HepG2 (cell line): ENCODE measurements around the gene CES2. TPM values are rescaled to one million over a fixed set of nuclear protein-coding genes. Genes with fewer than 3 reads are reported as not detected.

Source experiments
- CENPT ChIP-seq: sonication (generic); formaldehyde crosslinking; IDR thresholded peaks from 2 replicates; pipeline ENCODE4 v1.8.0; 2022; ENCODE audit warnings: low read depth, mild to moderate bottlenecking, moderate library complexity, missing genetic modification reagents
- CHD4 ChIP-seq: fragments of 200-600 bp; sonication (generic); IDR thresholded peaks from 2 replicates; pipeline ENCODE4 v1.7.0; 2017; ENCODE audit warnings: mild to moderate bottlenecking, low read length, borderline replicate concordance
- EED ChIP-seq: sonication (generic); formaldehyde crosslinking; IDR thresholded peaks from 2 replicates; pipeline ENCODE4 v1.5.0; 2020; ENCODE audit warnings: mild to moderate bottlenecking, missing genetic modification reagents
- KLF11 ChIP-seq: IDR thresholded peaks from 2 replicates; pipeline ENCODE4 v1.6.1; 2016; ENCODE audit warnings: missing compliant biosample characterization
- MZF1 ChIP-seq: sonication (generic); formaldehyde crosslinking; IDR thresholded peaks from 2 replicates; pipeline ENCODE4 v1.8.1; 2023; ENCODE audit warnings: mild to moderate bottlenecking, missing genetic modification reagents, borderline replicate concordance
- SCMH1 ChIP-seq: sonication (generic); formaldehyde crosslinking; IDR thresholded peaks from 2 replicates; pipeline ENCODE4 v1.9.0; 2021; ENCODE audit warnings: missing genetic modification reagents, mild to moderate bottlenecking, borderline replicate concordance
- SIX1 ChIP-seq: sonication (generic); formaldehyde crosslinking; IDR thresholded peaks from 2 replicates; pipeline ENCODE4 v1.4.0; 2020; ENCODE audit warnings: missing genetic modification reagents, borderline replicate concordance
- SP5 ChIP-seq: IDR thresholded peaks from 2 replicates; pipeline ENCODE4 v1.6.1; 2016; ENCODE audit warnings: low read depth, borderline replicate concordance
- ZBTB21 ChIP-seq: sonication (generic); formaldehyde crosslinking; IDR thresholded peaks from 2 replicates; pipeline ENCODE4 v1.4.0; 2020; ENCODE audit warnings: missing genetic modification reagents
- ZBTB7B ChIP-seq: sonication (generic); formaldehyde crosslinking; IDR thresholded peaks from 2 replicates; pipeline ENCODE4 v1.4.0; 2020; ENCODE audit warnings: missing genetic modification reagents
- ZNF256 ChIP-seq: sonication (generic); formaldehyde crosslinking; conservative IDR thresholded peaks from 2 replicates; pipeline ENCODE4 v1.4.0; 2020; ENCODE audit warnings: missing genetic modification reagents
- ZNF260 ChIP-seq: sonication (generic); formaldehyde crosslinking; IDR thresholded peaks from 2 replicates; pipeline ENCODE4 v1.4.0; 2020; ENCODE audit warnings: missing genetic modification reagents, low read depth, mild to moderate bottlenecking, borderline replicate concordance
- ZNF432 ChIP-seq: sonication (generic); formaldehyde crosslinking; IDR thresholded peaks from 2 replicates; pipeline ENCODE4 v1.5.0; 2020; ENCODE audit warnings: missing genetic modification reagents, mild to moderate bottlenecking, borderline replicate concordance
- ZNF607 ChIP-seq: sonication (generic); formaldehyde crosslinking; IDR thresholded peaks from 2 replicates; pipeline ENCODE4 v1.5.1; 2020; ENCODE audit warnings: missing genetic modification reagents, mild to moderate bottlenecking, borderline replicate concordance
- ZNF614 ChIP-seq: IDR thresholded peaks from 2 replicates; pipeline ENCODE4 v1.6.1; 2018; ENCODE audit warnings: missing biosample characterization, missing genetic modification reagents, inconsistent platforms, borderline replicate concordance
- ZNF749 ChIP-seq: sonication (generic); formaldehyde crosslinking; IDR thresholded peaks from 2 replicates; pipeline ENCODE4 v1.8.0; 2022; ENCODE audit warnings: mild to moderate bottlenecking, missing genetic modification reagents, moderate library complexity, borderline replicate concordance
- ZNF83 ChIP-seq: sonication (generic); formaldehyde crosslinking; IDR thresholded peaks from 2 replicates; pipeline ENCODE4 v1.4.0; 2020; ENCODE audit warnings: missing genetic modification reagents, mild to moderate bottlenecking, borderline replicate concordance
- ZNF841 ChIP-seq: sonication (generic); formaldehyde crosslinking; IDR thresholded peaks from 2 replicates; pipeline ENCODE4 v1.8.1; 2023; ENCODE audit warnings: missing genetic modification reagents, borderline replicate concordance
- polyA plus RNA-seq, 8 experiments: library from polyadenylated mRNA; depleted of rRNA in 3 of 8; stranded (reverse) in 7 of 8; unstranded in 1 of 8; fragments of >200 nt; fragmentation: Illumina TruSeq in 4 of 8; extraction: Trizol in 4 of 8; gene quantifications; 2 replicates each; pipeline versions ENCODE4 v1.2.1 to v1.2.3, GENCODE V29; 2011 to 2016; ENCODE audit warnings: low read depth in 4 of 8, missing spikeins in 1 of 8, mixed read lengths in 1 of 8; ENCODE audit not compliant: insufficient read depth in 1 of 8
- total RNA-seq, 5 experiments: library from RNA; depleted of rRNA; stranded (reverse); fragments of >200 nt; fragmentation: Illumina TruSeq; extraction: Trizol; gene quantifications; 2 replicates each; pipeline ENCODE4 v1.2.3, GENCODE V29; 2016; ENCODE audit warnings: low read depth in 1 of 5
- TF ChIP-seq, protein P1 (sequence below): IDR thresholded peaks from 2 replicates; pipeline ENCODE4 v1.6.1; 2016; ENCODE audit warnings: low read depth, borderline replicate concordance
- TF ChIP-seq, protein P2 (sequence below): sonication (generic); IDR thresholded peaks from 2 replicates; pipeline ENCODE4 v1.6.1; 2016; ENCODE audit warnings: low read depth, borderline replicate concordance
- TF ChIP-seq, protein P3 (sequence below): sonication (generic); formaldehyde crosslinking; IDR thresholded peaks from 2 replicates; pipeline ENCODE4 v1.4.0; 2020; ENCODE audit warnings: missing genetic modification reagents; ENCODE audit errors: not compliant biosample characterization
- TF ChIP-seq, protein P4 (sequence below): IDR thresholded peaks from 2 replicates; pipeline ENCODE4 v1.6.1; 2016

The CES2 gene
- total and polyA plus RNA-seq, 2 of the 13 experiments (the other 11 are each of a cell fraction or from before 2014, with no cell fraction given) = 50.6 to 63.8 TPM

DNA sequence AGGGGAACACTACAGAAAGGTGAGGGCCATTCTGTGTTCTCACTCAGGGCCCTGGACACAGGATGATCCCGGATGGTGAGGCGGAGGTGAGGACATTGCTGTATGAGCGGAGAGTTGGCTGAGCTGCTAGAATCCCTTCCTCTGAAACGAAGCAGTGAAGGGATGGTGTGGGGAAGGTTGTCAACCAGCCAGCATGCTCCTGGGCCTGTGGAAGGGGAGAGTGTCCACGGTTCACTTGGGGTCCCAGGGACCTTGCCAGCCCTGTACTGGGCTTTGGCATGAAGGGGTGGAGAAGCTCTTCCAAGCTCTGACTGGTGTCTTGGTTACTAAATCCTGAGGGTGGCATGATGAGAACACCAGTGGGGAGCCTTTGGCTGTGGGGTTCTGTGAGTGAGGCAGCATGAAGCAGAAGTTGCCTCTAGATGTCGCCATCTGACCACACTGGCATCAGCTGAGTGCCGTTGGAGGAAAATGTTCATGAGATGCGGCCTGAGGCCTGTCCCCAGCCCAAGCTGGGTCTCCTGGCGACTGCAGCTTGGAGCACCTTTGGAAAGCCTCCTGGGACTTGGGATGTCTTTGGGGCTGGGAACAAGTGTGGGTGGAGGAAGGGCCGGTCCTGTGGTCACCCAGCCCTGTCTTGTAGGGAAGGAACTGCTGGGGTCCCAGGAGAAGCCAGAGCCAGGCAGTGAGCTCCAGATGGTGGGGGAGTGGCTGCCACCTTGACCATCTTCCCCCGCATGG lies 40.2 kb upstream of the CES2 start (continued):
- TF ChIP-seq, protein P1, sequence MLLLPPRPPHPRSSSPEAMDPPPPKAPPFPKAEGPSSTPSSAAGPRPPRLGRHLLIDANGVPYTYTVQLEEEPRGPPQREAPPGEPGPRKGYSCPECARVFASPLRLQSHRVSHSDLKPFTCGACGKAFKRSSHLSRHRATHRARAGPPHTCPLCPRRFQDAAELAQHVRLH (CRISPR knock-in tag) = peak; percentile 92; the same call in 1 of the 2 replicates
- peak; percentile 99; the same call in 1 of the 2 replicates for TF ChIP-seq ZNF614 (CRISPR knock-in tag)
- 0 out of 2 replicates have a peak, but pooled peaks have one; percentile 54 for TF ChIP-seq ZNF607 (CRISPR knock-in tag)
- no peak for TF ChIP-seq KLF11 (CRISPR knock-in tag)
- TF ChIP-seq ZNF432 (CRISPR knock-in tag) = no peak
- TF ChIP-seq CHD4 = no peak
- TF ChIP-seq, protein P2, sequence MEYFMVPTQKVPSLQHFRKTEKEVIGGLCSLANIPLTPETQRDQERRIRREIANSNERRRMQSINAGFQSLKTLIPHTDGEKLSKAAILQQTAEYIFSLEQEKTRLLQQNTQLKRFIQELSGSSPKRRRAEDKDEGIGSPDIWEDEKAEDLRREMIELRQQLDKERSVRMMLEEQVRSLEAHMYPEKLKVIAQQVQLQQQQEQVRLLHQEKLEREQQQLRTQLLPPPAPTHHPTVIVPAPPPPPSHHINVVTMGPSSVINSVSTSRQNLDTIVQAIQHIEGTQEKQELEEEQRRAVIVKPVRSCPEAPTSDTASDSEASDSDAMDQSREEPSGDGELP = peak; percentile 77; the same call in 1 of the 2 replicates
- TF ChIP-seq, protein P3, sequence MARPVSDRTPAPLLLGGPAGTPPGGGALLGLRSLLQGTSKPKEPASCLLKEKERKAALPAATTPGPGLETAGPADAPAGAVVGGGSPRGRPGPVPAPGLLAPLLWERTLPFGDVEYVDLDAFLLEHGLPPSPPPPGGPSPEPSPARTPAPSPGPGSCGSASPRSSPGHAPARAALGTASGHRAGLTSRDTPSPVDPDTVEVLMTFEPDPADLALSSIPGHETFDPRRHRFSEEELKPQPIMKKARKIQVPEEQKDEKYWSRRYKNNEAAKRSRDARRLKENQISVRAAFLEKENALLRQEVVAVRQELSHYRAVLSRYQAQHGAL (CRISPR knock-in tag) = no peak
- no peak for TF ChIP-seq EED (CRISPR knock-in tag)
- TF ChIP-seq MZF1 (CRISPR knock-in tag) = no peak
- TF ChIP-seq ZNF749 (CRISPR knock-in tag) = no peak
- no peak for TF ChIP-seq SCMH1 (CRISPR knock-in tag)
- TF ChIP-seq CENPT (CRISPR knock-in tag) = no peak
- TF ChIP-seq ZNF260 (CRISPR knock-in tag) = no peak
- TF ChIP-seq SP5 (CRISPR knock-in tag) = no peak
- no peak for TF ChIP-seq ZNF256 (CRISPR knock-in tag)
- TF ChIP-seq ZNF841 = no peak
- no peak for TF ChIP-seq SIX1 (CRISPR knock-in tag)
- TF ChIP-seq ZNF83 (CRISPR knock-in tag) = no peak
- TF ChIP-seq, protein P4, sequence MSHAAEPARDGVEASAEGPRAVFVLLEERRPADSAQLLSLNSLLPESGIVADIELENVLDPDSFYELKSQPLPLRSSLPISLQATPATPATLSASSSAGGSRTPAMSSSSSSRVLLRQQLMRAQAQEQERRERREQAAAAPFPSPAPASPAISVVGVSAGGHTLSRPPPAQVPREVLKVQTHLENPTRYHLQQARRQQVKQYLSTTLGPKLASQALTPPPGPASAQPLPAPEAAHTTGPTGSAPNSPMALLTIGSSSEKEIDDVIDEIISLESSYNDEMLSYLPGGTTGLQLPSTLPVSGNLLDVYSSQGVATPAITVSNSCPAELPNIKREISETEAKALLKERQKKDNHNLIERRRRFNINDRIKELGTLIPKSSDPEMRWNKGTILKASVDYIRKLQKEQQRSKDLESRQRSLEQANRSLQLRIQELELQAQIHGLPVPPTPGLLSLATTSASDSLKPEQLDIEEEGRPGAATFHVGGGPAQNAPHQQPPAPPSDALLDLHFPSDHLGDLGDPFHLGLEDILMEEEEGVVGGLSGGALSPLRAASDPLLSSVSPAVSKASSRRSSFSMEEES (CRISPR knock-in tag) = peak; percentile 55
- TF ChIP-seq ZBTB7B (CRISPR knock-in tag) = 0 out of 2 replicates have a peak, but pooled peaks have one; percentile 29
- TF ChIP-seq ZBTB21 (CRISPR knock-in tag) = no peak
